Sigmoid colon (tissue), 4 donors: ENCODE measurements around the gene RAB7B.

Experiments used
- CTCF ChIP-seq, 4 experiments: fragments of 450-650 bp in 3 of 4; fragments of 200-600 bp in 1 of 4; IDR thresholded peaks; one replicate each; pipeline ENCODE4 v1.5.1; 2016 to 2019; ENCODE audit warnings: antibody characterized with exemption in 4 of 4, mild to moderate bottlenecking in 3 of 4, moderate library complexity in 2 of 4
- POLR2AphosphoS5 ChIP-seq, 4 donors: sonication (generic); formaldehyde crosslinking; IDR thresholded peaks; one replicate each; pipeline ENCODE4 v1.6.1; 2017; ENCODE audit warnings: antibody characterized with exemption in 4 of 4

- TF ChIP-seq CTCF (IDR thresholded peaks at IDR 0.05) (no peak), POLR2AphosphoS5 (IDR thresholded peaks at IDR 0.05) (no peak)
Observed at GRCh38 chr1:205944525-205944924, 58.7 kb downstream of the RAB7B start.
